Activated naive CD4-positive, alpha-beta T cell (primary cell): ENCODE results near the gene UBA52.
"Not testable (repeated sequence)": the region's sequence is repeated elsewhere in the genome, so short reads cannot be mapped to it uniquely, and the experiment has no call there.

Experiments
- DNase-seq, 4 experiments: peaks; one replicate each; lab custom pipeline; 2025; lab: John Stamatoyannopoulos, UW

UBA52 gene

DNA sequence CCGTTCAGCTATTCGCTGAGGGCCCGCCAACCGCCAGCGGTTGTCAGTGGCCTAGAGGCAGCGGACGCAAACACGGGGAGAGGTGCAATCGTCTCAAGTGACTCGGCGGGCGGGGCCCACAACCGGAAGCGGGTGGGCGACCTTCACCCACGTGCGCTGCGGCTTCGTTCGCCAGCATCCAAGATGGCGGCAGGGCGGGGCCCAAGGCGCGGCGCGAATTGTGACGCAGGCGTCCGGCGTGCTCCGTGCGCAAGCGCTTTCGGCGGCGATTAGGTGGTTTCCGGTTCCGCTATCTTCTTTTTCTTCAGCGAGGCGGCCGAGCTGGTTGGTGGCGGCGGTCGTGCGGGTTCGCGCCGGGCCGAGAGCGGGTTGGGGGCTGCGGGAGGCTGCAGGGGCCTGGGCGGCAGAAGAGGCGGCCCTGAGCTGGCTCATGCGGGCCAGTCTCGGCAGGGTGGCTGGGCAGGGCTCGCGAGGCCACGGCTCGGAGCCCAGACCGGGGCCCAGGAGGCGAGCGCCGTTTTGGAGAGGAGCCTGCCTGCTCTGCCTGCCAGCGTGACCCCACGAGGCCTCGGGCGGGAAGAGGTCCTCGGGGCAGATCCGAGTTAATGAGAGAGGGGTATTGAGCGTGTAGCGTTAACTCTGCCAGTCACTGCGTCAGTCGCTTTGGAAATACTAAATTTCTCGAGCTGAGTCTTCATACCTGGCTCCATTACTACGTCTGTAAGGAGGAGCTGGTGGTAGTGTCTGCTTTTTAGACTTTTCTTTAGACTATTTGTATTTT is at the start of gene UBA52:
Gene UBA52 (plus strand): TSS at position 294 of the 781 bp plus-strand sequence. CDS start 1,444 bp downstream, outside the sequence.
- peak; percentile 96 to 98 (median 98) for DNase-seq

- peak; percentile 100 for DNase-seq
These were observed 49.4 kb upstream of the UBA52 start for GRCh38 chr19:18522124-18522861.

- DNase-seq: not testable (repeated sequence)
These were observed 48.7 kb upstream of the UBA52 start for GRCh38 chr19:18522862-18523440.

DNA sequence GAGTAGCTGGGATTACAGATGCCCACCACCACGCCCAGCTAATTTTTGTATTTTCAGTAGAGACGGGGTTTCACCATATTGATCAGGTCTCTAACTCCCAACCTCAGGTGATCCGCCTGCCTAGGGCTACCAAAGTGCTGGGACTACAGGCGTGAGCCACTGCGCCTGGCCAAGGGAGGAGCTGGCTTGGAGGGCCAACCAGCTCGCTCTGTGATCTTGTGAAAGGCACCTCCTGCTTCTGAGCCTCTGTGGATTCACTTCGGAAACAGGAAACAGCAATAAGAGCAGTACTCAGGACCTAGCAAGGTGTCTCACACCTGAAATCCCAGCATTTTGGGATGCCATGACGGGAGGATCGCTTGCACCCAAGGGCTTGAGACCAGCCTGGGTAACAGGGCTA is 47.8 kb upstream of the UBA52 start:
- DNase-seq: no peak

DNA sequence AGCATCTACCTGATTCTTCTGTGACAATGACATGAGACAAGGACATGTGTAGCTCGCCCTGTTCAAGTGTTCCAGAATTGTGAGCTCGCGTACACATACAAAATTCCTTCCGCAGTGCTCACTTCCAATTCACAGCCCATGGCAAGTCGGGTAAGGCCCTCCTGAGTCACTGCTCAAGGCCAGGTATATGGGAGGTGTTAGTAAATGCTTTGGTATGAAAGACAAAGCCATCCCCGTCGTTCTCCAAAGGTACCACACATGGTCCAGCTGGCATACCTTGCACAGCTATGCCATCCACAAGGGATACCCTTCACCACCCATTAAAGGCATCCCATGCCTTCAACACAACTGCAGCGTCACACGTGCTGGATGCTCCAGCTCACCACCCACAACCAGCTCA is 45.3 kb upstream of the UBA52 start:
- DNase-seq: no peak

- DNase-seq: no peak
These were observed 41.9 kb upstream of the UBA52 start for GRCh38 chr19:18529782-18530181.

DNA sequence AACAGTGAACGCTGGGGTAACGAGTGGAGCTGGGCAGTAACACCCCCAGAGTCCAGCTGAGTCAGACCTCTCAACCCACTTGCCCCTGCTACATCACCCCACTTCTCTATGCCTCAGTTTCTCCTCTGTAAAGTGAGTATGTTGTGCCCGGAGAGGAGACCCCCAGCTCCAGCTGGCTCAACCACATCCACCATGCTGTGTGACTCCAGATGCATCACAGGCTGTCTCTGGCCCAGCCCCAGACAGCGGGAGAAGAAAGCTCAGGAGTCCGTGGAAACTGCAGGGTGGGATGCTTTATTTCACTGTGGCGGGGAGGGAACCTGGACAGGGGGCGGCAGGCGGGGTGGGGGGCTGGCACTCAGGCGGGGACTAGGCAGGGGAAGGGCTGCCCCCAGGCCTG is 40.2 kb upstream of the UBA52 start:
- DNase-seq: no peak

GRCh38 chr19:18532168-18532890 is 39.3 kb upstream of the UBA52 start:
- DNase-seq: no peak

- DNase-seq: no peak
These were observed 38.6 kb upstream of the UBA52 start for GRCh38 chr19:18533058-18533457.

DNA sequence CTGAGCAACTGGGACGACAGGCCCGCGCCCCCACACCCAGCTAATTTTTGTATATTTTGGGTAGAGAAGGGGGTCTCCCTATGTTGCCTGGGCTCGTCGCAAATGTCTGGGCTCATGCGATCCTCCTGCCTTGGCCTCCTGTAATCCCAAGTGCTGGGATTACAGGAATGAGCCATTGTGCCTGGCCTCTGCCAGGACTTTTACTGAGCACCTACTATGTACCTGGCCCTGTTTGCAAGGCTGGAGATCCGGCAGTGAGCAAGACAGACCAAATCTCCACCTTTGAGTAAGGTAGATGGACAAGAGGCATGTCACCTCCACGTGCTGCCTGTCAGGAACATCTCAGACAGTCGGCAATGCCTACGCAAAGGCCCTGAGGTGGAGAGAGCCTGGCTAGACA is 35.2 kb upstream of the UBA52 start:
- DNase-seq: no peak

- no peak for DNase-seq
These were observed 34.2 kb upstream of the UBA52 start for GRCh38 chr19:18537431-18537830.

DNA sequence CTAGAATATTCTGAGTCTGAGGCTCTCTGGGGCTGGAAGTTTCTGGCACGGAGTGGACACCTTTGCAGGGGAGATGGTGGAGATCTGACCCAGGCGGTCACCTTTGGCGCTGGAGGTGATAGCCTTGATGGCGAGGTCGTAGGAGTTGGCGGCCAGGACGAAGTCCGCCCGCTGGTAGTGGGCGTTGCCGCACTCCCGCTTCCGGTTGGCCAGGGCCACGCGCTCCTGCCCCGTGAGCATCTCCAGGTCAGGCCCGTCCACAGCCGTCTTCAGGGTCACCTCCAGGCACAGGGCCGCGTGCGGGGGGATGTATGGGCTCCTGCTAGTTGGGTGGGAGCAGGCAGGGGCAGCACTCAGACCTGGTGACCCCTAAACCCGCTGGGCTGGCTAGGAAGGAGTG is 33.5 kb upstream of the UBA52 start:
- no peak for DNase-seq

DNA sequence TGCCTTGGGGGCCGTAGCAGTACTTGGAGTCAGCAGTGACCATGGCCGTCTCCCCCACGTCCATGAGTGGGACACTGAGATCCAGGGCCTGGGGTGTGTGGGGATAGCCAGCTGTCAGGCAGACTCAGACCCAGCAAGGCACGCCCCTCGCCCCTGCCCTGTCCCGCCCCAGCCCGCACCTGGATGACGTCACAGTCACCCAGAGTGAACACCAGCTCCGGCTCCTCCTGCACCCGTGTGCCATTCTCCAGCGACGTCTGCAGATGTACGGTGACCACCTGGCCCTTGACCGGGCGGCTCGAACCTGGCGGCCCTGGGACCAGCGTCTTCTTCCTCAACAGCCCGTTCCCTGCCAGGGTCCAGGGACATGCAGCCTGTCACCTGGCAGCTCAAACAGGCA is 32.3 kb upstream of the UBA52 start:
- DNase-seq: no peak

DNA sequence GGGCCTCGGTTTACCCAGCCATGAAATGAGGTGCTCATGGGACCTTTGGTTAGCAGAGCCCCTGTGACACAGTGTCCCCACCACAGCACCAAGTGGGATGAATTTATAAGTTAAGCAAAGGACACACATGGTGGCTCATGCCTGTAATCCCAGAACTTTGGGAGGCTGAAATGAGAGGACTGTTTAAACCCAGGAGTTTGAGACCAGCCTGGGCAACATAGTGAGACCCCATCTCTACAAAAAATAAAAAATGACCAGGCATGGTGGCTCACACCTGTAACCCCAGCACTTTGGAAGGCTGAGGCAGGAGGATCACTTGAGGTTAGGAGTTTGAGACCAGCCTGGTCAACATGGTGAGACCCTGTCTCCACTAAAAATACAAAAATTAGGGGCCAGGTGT is 31.5 kb upstream of the UBA52 start:
- DNase-seq: not testable (repeated sequence)

GRCh38 chr19:18541258-18541991 is 30.2 kb upstream of the UBA52 start:
- DNase-seq: no peak

GRCh38 chr19:18541992-18542940 is 29.4 kb upstream of the UBA52 start:
- DNase-seq: no peak

GRCh38 chr19:18542941-18543813 is 28.5 kb upstream of the UBA52 start, which contains the start of gene FKBP8:
FKBP8 (minus strand) TSS chr19:18543573; CDS start chr19:18541970, 1,603 bp downstream.
- peak; percentile 69 to 96 (median 90) for DNase-seq

DNA sequence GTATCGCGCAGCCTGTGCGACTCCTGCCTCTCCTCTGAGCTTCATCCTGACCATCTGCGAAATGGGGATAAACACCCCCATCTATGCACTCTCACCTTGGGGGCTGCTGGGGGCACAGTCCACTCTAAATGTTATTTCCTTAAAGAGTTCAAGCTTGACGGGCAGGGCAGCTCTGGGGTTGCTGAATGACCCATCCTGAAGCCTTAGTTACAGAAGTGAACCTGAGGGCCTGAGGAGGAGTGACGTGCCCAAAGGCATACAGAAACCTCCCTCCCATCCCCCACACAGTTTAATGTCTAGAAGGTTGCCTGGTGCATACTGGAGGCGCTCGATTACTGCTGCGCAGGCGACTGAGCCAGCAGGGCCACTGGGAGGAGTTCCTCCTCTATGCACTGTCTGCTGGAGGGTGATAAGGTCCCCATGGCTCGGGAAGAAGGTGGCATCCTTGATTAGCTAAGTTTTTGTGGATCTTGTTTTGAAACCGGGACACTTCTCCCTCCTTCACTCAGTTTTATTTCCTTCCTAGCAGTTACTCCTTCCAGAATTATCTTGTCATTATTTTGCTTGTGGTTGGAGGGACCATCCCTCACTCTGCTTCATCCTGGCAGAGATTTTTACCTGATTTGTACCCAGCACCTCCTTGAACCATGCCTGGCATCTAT is 27.7 kb upstream of the UBA52 start:
- peak in 1 of 4 experiments; percentile 47 for DNase-seq

DNA sequence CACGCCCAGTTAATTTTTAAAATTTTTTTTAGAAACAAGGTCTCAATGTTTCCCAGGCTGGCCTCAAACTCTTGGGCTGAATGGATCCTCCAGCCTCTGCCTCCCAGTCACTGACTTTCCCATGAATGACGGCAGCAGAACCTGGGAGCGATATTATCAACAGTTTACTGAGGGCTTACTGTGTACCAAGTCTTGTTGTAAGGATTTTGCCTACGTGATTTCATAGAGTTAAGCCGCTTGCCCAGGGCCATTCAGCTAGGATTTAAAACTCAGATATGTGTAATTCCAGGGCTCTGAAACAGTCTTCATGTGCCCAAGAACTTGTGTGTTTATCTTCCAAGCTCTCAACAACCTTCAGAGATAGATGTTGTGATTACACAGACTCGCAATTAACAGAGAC is 20.0 kb upstream of the UBA52 start:
- no peak for DNase-seq
